ENCODE results near the gene SMARCC2.

- TF ChIP-seq, protein P1, sequence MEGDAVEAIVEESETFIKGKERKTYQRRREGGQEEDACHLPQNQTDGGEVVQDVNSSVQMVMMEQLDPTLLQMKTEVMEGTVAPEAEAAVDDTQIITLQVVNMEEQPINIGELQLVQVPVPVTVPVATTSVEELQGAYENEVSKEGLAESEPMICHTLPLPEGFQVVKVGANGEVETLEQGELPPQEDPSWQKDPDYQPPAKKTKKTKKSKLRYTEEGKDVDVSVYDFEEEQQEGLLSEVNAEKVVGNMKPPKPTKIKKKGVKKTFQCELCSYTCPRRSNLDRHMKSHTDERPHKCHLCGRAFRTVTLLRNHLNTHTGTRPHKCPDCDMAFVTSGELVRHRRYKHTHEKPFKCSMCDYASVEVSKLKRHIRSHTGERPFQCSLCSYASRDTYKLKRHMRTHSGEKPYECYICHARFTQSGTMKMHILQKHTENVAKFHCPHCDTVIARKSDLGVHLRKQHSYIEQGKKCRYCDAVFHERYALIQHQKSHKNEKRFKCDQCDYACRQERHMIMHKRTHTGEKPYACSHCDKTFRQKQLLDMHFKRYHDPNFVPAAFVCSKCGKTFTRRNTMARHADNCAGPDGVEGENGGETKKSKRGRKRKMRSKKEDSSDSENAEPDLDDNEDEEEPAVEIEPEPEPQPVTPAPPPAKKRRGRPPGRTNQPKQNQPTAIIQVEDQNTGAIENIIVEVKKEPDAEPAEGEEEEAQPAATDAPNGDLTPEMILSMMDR (conservative IDR thresholded peaks at IDR 0.05; ENCODE audit: low read length): no peak
- TF ChIP-seq EZH2phosphoT487 (IDR thresholded peaks at IDR 0.05; ENCODE audit: borderline replicate concordance, low read depth, low read length): no peak
Observed at GRCh38 chr12:56165369-56165768, 23.9 kb downstream of the SMARCC2 start.
